DOHH2 (cell line): ENCODE measurements around the gene MARCHF10.

Source experiments
- EZH2phosphoT487 ChIP-seq: fragments of 200-600 bp; sonication (generic); IDR thresholded peaks from 2 replicates; pipeline ENCODE4 v1.6.1; 2017; ENCODE audit warnings: borderline replicate concordance, mild to moderate bottlenecking, antibody characterized with exemption, low read length, moderate library complexity, mixed read lengths
- TF ChIP-seq, protein P1 (sequence below): fragments of 200-600 bp; sonication (generic); IDR thresholded peaks from one replicate; pipeline ENCODE4 v1.5.1; 2014; ENCODE audit warnings: antibody characterized with exemption, mild to moderate bottlenecking, low read depth, low read length; ENCODE audit not compliant: poor library complexity, severe bottlenecking

DNA sequence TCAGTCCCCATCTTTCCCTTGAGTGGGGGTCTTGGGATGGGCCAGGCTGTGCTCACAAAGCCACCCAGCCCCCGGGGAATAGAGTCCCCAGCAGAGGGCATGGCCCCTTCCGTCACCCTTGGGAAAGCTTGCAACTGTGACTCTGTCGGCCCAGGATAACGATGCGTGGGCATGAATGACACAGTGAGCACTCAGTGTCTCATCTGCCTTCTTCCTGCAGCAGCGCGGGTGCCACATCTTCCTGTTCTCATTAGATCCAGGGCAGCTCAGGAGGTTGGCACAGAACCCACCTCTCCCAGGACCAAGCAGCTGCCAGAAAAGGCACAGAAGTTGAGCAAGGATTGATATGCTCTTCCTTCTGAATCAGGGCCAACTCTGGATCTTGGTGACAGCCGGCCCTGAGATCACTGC, 95.9 kb downstream of the MARCHF10 start:
- TF ChIP-seq, protein P1, sequence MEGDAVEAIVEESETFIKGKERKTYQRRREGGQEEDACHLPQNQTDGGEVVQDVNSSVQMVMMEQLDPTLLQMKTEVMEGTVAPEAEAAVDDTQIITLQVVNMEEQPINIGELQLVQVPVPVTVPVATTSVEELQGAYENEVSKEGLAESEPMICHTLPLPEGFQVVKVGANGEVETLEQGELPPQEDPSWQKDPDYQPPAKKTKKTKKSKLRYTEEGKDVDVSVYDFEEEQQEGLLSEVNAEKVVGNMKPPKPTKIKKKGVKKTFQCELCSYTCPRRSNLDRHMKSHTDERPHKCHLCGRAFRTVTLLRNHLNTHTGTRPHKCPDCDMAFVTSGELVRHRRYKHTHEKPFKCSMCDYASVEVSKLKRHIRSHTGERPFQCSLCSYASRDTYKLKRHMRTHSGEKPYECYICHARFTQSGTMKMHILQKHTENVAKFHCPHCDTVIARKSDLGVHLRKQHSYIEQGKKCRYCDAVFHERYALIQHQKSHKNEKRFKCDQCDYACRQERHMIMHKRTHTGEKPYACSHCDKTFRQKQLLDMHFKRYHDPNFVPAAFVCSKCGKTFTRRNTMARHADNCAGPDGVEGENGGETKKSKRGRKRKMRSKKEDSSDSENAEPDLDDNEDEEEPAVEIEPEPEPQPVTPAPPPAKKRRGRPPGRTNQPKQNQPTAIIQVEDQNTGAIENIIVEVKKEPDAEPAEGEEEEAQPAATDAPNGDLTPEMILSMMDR, result no peak
- TF ChIP-seq EZH2phosphoT487, result no peak
